GM18502 (cell line): ENCODE results near the gene C16orf90.
"Not testable (repeated sequence)": the region's sequence is repeated elsewhere in the genome, so short reads cannot be mapped to it uniquely, and the experiment has no call there.

ENCODE experiments used
- ATAC-seq: cut with Tn5 transposase; IDR thresholded peaks from one replicate; pipeline ENCODE4 v1.9.1; 2021; ENCODE audit warnings: mild to moderate bottlenecking; ENCODE audit not compliant: unreplicated experiment, poor library complexity

Gene C16orf90, protein sequence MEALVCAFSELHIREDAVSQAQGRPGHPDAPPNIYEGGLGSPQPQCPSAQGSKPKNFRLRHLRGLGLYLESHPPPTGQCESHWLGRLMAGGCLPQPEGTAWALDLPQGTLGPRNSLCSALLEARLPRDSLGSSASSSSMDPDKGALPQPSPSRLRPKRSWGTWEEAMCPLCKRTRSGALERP

DNA sequence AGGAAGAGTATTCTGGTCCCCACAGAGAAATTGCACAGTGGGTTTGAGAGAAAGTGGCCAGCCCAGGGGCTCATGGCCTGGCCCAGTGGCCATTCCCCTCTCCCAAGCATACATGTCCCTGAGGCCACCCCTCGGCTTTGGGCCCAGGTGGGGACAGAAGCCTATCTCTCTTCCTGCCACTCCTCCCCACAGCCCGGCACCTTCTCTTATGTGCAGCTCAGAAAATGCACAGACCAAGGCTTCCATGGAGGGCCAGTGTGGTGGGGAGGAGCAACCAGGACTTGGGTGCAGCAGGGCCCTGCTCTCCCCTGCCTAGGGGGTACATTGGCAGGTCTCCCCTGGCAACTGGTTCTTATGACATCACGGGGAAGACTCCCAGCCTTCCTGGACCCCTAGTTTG is at the start of gene C16orf90:
Gene C16orf90 (minus strand): TSS at position 314 of the 400 bp plus-strand sequence. CDS start 68 bp downstream, at position 246.
- ATAC-seq, result no peak

DNA sequence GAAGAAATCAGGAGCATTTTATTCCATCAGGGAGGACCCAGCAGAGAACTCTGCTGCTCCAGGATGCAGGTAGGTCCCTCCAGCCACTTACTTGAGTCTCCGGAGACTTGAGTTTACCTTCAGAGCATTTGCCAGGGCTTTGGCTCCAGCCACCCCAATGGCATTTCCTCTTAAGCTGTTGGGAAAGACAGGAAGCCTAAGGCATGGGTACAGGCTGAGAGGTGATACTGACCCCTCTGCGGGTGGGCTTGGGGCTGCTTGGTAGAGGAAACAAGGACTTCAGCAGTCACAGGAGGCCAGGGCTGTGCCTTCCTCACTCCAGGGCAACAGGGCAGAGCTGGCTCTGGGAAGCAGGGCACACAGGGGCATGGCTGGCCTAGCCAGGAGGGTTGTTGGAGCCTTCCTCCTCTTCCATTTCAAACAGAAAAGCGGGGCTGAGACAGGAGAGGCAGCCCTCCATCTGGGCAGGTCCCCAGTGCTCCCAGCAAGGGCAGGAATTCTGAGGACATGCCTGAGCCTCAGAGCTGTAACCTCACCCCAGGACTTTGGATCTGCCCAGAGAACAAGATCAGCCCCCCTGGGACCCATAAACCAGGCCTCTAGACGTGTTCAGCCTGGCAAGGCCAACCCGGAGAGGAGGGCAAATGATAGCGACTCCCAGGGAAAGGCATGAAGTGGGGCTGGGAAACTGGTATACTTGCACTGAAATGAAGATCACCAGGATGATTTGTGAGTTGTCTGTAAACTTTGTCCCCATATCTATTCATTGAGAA is 47.5 kb upstream of the C16orf90 start:
- ATAC-seq, result no peak

DNA sequence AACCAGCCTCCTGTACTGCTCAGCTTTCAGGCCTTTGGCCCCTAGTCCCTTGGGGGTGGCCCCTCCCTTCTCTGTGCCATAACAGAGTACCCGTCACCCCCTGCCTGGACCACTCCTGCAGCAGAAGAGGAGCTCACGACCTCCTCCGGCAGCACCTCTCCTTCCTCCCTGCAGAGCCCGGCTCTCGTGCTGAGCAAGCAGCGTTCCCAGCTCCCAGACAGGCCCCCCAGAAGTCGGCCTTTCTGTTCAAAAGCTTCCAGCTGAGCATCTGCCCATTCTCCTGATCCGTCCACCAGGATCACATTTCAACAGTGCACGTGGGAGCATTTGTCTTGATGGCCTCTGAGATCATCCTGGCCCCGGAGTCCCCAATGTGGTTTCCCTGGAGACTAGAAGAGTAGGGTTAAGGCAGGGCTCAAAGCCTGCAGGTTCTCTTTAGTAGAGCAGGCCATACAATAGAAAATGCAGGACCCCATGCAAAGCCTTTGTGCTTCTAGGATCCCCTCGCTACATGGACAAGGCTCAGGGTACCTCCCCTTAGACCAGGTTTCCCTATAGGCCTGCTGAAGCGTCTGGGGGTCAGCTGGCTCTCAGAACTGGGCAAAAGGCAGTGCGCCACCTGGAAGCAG is 46.4 kb upstream of the C16orf90 start:
- no peak for ATAC-seq

DNA sequence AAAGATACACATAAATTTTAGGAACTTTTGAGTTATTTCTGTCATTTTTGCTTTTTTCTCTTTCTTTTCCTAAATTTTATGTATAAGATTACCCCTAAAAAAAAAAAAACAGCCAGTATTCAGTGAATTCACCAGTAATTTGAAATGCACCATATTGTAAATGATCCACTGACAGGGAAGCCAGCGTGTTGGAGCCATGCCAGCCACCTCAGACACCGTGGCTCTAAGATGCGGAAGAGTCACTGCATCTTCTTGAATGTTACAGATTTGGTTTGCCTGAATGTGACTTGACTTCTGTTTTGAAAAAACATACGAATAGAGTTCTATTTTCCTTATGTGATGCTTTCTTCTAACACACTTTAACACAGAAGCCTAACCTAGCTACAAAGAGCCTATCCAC is 42.9 kb upstream of the C16orf90 start:
- ATAC-seq, result no peak

DNA sequence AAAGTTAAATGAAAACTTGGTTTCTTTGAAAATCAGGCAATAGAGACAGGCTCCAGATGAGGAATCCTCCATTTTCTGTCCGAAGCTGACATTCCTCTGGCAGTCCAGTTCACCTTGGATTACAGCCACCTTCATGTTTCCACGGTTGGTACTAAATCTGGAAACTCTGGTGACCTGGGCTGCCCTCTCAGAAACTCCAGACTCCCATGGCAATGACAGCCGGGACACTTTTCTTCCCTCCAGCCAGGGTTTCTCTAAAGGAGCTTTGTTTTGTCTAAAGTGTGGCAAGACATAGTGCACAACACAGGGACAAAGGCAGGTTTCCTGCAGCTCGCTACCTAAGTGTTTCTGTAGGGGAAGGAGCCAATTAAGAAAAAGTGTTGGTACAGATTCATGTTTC is 41.6 kb upstream of the C16orf90 start:
- no peak for ATAC-seq

DNA sequence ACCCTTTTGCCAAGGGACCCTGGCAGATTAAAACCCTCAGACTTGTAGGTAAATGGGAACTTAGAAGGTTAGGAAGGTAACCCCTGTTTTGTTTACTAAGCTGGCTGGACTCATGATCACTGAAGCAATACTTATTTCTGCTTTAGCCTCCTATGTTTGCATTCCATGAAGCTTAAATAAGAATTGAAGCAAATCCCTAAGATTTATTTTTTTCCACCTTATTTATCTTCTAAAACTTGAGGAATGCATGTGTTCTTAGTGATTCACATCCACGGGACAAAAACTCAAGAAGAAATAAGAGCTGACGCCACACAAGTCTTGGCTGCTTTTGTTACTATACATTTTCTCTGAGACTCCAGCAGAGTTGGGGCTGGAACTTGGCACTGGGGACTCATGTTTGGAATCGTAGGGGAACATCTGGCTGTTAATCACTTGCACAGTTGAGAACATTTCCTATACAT is 41.0 kb upstream of the C16orf90 start:
- no peak for ATAC-seq

DNA sequence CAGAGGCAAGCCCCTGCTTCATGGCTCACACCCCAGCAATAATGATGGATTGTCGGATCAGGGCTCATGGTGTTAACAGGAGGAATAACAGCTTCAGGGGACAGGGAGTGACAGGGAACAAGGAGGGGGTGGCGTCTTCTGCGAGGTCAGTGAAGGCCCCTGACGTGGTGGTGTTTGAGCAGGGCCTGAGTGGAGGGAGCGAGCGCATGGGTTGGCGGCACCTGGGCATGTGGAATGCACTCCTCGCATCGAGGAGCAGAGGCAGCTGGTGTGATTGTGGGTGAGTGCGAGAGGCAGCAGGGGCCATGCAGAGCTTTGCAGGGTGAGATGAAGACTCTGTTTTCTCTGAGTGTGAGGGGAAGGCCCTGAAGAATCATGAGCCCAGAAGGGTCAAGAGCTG is 38.8 kb upstream of the C16orf90 start:
- ATAC-seq, result no peak

DNA sequence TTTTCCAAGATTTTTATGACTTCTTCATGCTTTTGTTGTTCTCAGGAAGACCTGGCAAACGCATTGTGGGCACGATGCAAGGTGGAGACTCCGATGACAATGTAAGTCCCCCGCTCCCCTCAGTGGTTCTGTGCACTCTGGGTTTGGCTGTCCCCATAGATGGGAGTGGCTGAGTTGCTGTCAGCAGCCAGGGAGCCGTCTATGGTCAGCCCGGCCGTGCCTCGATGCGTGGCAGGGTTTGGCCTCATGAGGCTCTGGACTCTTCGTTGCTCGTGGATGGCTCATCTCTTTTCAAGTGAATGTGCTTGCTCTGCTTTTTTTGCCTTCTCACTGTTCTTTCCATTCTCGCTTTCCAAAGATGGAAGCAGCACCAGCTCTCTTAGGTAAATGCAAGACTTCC is 37.5 kb upstream of the C16orf90 start:
- ATAC-seq, result no peak

DNA sequence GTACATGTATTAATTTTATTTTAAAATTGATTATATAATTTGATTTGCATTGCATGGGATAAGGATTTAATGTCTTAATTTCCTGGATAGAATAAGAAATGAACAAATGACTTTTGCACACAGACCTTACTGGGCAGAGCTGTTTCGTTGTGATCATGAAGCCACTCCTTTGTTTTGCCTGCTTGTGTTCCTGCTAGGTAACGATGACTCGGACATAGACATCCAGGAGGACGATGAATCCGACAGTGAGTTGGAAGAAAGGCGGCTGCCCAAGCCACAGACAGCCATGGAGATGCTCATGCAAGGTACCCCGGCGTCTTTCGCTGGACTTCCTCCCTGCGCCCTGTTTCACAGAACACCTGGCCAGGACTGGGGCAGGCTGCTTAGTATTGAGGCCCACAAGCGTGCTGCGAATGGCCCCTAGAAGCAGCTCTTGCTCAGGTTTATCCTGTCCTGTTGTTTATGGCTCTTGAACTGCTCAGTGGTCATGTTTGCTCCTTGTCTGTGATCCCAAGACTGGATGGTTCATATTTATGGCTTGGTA is 35.2 kb upstream of the C16orf90 start:
- no peak for ATAC-seq

DNA sequence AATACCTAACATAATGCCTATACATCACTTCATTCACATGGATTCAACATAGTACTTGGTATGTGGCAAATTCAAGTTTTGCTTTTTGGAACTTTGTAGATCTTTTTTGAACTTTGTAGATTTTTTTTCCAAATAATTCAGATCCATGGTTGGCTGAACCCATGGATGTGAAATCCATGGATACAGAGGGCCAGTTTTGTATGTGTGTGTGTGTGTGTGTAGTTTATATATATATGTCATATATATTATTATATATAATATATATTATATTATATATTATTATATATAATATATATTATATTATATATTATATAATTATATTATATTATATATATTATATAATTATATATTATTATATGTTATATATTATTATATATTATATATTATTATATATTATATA is 33.9 kb upstream of the C16orf90 start:
- ATAC-seq, result no peak

DNA sequence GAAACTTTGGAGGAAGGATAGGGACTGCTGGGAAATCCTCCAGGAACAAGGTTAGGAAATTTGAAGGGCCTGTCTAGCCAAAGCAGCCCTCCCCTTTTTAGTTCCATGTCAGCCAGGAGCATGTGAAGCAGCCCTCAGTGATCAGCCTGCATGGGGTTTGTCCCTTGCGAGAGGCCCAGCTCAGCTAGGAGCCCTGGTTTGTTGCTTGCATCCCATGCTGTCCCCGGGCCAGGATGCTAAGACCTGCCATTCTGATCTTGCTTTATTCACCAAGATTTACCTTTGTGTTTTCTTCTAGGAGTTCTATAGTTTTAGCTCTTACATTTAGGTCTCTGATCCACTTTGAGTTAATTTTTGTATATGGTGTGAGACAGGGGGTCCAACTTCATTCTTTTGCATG is 33.1 kb upstream of the C16orf90 start:
- ATAC-seq, result no peak

DNA sequence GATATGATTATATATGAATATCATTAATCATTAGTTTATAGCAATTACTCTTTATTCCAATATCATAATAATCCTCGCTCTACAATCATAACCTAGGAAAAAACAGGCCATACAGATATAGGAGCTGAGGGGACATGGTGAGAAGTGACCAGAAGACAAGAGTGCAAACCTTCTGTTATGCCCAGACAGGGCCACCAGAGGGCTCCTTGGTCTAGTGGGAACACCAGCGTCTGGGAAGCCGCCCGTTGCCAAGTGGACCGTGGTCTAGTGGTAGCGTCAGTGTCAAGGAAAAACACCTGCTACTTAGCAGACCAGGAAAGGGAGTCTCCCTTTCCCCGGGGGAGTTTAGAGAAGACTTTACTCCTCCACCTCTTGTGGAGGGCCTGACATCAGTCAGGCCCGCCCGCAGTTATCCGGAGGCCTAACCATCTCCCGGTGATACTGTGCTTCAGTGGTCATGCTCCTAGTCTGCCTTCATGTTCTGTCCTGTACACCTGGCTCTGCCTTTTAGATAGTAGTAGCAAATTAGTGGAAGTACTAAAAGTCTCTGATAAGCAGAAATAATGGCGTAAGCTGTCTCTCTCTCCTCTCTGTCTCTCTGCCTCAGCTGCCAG is 32.0 kb upstream of the C16orf90 start:
- not testable (repeated sequence) for ATAC-seq

DNA sequence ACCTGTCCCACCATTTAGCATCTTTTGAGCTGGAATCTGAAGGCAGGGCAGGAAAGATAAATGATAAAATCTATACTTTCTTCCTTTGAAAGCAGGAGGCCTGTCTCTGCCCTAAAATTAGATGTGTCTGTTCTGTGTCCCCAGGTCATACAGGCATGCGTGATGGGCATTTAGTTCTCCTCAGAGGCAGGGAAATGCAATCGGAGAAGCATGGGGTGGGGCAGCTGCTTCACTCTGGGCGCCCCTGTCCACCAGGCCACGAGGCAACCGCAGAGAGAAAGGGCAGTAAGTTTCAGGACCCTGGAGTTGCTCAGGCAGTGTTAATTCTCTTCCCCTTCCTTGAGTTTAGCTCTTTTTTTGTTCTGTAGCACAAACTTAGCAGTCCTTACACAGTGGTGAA is 30.7 kb upstream of the C16orf90 start:
- ATAC-seq, result no peak

DNA sequence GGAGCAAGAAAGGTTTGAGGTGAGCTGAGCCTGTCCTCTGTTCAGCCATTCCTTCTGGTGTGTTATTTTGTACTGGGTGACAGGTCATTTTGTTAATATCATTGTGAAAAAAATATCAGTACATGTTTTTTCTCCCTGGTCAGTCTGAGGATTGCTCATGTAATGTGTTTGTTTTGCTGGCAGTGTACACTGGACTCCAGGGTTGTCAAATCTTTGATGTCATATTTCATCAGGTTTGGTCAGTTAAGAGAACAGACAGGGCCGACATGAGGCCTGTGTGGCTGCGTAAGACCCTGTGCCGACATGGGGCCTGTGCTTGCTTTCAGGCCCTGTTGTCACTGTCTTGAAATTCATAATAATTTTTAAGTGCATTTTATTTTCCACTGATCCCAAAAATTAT is 28.0 kb upstream of the C16orf90 start:
- ATAC-seq, result no peak

DNA sequence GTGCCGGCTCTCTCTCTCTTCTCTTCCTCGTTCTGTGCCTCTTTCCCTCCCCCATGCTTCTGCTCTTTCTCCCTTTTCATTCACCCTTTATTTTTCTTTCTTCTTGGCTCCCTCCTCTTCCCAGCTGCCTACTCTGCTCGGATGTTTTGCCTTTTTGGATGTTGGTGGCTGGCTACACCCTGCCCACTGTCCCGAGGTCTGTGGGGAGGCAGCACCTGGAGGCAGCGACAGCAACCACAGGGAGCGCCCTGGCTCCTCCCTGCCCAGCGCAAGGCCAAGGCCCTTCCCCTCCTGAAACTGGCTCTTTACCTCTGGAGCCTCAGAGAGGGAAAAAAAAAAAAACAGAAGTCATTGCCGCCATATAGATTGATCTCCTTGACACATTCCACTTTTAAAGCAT is 25.6 kb upstream of the C16orf90 start:
- no peak for ATAC-seq

DNA sequence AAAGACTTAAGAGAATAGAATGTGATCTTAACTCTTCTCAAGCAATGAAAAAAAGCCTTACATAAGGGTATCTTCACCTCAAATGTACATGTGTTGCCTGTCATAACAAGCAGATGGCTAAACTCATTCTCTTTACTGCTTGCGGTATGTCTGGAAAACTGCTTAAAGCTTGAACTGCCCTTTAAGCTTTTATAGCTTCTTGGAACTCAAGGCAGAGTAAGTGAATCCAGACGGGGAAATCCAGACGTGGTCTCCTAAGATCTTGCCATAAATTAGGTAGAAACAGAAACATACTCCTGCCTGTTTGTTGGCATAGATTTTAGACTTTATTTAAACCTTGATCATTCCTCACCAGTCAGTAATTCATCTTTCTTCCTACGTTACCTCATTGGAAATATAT is 25.1 kb upstream of the C16orf90 start:
- no peak for ATAC-seq

DNA sequence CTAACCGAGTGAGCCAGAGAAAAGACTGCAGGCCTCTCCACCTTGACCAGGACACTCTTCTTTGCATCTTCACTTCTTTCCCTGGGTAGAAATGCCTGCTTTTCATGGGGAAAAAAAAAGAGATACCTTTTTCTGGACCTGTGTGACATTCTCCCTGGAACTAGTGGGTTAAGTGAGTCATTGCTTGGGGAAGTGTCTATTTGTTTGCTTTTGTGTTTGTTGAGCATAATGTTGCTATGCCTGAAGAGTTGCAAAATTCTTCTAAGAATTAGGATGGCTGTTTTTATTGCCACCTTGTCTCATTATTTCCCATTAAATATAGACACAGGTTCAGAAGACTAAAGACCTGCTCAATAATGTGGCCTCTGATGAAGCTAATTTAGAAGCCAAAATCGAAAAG is 24.3 kb upstream of the C16orf90 start:
- no peak for ATAC-seq

DNA sequence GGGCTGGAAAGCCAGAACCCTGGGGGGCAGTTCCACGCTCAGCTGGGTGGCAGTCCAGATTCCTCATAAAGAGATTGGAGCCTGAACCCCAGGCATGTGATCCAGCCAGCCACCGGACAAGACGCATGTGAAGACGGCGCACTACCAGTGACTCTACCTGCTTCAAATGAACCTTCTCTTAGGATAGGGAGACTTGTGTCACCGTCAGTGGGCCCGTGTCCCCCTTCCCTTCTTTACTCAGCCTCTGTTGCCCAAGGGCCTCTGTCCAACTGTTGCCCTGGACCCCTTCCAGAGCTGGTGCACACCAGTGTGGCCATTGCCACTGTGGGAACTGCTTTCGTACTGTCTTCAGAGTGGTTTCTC is 23.7 kb upstream of the C16orf90 start:
- ATAC-seq, result no peak

DNA sequence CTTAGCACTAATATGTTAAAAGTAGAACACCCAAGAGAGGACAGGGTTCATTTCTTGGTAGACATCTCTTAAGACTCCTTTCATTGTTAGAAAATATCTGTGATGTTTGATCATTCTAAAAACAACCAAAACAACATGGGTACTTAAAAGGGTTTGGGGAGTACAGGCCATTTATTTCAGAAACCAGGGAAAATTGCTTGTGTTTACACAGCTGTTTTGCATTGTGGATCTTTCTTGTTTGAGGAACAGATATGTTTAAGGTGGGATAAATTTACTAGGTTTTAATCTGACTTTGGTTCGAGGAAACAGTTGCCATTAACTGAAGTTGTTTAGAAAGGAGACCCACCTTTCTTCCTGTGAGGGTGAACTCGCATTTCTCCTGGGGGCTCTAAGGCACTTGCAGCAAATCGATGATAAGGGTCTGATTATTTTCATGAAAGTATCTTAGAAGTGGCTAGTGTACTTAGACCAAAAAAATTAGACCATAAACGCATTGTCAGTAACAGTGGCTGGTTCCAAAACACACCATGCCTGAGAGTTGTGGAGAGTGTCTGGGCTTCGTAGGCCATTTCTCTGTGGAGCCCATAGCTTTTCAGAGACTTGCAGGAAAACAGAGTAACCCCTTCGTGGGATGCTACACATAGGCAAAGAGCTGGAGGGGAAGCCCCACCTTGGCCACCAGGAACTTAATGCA is 23.1 kb upstream of the C16orf90 start:
- ATAC-seq, result no peak

DNA sequence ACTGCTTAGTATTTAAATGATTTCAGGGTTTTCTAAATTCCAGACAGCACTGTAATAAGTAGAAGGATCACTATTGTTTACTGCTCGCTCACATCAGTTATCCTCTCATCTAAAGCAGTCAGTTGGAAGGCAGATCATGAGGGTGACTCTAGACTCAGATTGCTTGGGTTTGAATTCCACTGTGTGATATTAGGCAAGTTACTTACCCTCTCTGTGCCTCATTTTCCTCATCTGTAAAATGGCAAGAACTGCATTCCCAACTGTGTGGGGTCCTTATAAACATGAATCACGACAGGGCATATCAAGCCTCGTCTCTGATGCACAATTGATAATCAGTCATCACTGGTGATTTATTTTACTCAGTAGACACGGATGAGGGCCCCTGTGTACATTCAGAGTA is 20.6 kb upstream of the C16orf90 start:
- no peak for ATAC-seq
